Brain pericyte (primary cell): ENCODE measurements around the gene HOXC5.

Experiments
- DNase-seq: peaks from one replicate; pipeline ENCODE4 v3.0.0-alpha.2; 2012; ENCODE audit warnings: low read depth, low spot score

Gene HOXC5

DNA sequence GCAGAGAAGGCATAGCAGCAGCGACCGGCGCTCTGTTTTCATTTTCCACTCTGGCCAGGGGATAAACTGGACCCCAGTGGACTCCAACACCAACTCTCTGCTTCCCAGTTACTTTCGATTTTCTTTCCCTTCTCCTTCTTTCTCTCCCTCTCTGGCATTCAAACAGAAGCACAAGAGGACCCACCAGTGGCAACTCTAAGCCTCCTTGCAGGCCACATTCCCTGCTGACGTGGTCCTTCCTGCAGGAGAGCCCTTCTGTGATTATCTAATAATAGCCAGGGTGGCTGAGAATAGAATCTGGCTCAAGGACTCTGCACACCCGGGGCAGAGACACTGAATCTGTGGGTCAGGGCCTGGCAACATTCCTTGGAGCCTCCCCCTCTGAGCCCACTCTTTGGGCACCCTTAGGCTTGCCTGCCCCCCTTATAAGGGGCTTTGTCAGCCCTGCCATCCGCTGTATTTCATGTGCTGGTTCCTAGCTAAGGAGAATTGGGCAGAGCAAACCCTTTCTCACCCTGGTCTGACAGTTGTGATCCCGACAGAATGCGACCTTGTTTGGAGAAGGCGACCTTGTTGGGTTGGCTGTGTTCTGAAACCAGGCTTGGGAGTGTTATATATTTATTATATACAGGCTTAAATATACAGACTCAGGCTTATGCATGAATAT lies 12.8 kb upstream of the HOXC5 start:
- no peak for DNase-seq

DNA sequence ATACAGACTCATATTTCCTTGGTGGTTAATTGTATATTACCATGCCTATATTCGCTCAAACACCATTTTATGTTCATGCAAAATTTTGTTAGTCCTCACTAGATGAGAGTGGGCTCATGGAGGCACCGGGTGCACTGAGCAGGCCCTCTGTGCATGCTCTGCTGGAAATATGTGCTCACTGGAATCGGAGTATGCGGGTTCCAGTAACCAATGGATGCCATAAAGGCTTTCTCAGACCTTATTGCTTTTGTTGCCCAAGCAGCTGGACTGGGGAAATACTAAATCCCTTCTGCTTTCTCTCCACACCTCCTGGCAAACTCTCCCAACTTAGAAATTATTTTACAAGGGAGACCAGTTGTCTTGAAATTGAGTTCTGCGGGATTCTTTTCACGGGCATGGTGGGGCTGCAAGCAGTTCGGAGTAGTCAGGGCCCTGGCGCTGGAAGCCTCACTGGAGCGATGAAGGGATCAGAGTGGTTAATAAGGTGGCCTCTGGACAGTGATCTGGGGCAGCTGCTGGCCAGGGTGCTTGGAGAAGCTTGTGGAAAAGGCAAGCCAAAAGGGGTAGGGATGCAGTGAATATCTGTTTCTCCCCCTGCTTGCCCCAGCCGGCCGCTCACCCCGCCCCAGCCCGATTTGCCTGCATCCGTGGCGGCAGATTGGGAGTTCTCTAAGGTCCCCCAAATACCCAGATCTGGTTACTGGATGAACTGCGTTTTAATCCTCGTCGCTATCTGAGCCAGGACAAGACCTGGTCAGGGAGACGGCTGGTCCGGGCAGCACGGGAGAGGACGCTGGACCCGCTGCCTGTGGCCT lies 12.1 kb upstream of the HOXC5 start:
- no peak for DNase-seq

DNA sequence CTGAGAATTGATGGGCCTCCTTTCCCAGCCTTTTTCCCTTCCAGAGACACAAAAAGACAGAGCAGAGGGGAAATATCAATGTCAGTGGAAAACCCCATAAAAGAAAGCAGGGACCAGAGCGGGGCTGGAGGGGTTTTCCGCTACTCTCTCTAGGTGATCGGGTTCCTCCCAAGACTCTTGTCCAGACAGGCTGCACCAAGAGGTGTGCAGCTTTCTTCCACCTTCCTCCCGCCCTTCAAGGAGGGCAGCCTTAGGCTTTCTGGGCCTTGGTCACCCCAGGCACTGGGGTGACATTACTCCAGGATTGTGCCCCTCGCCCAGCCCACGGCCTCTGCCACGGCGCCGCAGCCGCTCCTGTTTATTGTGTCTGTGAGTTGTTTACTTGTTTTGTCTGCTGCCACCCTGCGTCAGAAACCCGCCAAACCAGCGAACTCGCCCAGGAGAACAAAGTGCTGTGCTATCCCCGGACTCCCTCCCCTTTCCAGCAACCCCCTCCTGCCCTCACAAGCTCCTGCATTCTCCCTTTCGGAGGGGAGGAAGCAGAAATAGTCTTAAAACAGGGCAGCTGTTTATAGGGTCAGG lies 11.3 kb upstream of the HOXC5 start:
- DNase-seq = no peak

DNA sequence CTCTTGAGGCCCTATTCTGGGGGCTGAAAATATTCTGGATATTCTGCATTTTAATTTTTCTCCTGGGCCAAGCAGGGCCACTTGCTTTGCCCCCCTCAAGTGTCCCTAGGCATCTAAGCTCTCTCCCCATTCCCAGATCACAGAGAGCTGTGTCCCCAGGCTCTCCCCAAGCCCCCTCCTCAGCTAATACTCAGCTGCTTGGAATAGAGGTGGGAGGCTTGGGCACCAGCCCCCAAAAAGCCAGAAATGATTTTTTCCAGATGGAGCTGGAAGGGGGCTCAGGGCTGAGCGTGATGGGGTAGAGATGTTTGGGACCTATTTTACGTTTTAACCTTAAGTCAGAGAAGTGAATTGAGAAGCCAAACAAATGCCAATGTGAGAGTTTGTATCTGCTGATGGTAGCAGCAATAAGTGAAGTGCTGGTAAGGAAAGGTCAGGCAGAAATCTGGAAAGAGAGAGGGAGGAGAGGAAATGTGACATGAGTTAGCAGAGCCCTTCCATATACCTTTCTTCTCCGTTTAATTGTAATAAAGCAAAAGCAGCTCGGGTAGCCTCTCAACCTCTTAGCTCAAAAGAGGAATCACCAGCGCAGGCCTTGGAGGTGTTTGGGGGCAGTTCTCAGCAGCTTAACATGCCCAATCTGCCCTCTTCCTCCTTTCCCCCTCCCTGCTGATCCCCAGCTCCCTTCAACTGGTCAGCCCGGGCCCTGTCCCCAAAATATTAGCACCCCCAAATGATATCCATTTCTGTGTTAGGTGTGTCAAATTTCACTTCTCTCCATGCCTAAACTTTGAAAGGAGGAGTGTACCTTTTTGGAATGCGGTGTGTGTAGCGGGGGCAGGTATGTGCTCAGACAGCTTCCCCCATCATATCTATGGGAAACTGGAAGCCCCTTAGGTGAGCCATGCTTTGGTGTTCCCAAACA lies 9.6 kb upstream of the HOXC5 start:
- no peak for DNase-seq

DNA sequence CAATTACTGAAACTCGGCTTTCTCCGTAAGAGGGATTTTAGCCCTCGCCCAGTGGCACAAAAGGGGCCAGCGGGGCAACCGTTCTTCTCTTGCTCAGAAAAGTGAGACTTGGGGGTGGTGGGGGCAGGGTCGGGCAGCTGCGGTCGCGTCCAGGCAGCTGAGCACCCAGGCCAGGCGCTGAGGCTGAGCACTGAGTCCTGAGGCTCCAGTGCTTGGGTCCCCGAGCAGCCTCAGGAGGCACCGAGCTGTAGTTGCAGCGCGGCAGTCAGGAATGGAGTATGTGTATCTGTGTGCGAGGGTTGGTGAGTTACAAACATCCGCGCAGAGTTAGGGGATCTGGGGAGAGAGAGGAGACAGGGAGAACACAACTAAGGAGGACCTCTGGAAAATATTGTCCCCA lies 8.7 kb upstream of the HOXC5 start:
- DNase-seq = no peak

DNA sequence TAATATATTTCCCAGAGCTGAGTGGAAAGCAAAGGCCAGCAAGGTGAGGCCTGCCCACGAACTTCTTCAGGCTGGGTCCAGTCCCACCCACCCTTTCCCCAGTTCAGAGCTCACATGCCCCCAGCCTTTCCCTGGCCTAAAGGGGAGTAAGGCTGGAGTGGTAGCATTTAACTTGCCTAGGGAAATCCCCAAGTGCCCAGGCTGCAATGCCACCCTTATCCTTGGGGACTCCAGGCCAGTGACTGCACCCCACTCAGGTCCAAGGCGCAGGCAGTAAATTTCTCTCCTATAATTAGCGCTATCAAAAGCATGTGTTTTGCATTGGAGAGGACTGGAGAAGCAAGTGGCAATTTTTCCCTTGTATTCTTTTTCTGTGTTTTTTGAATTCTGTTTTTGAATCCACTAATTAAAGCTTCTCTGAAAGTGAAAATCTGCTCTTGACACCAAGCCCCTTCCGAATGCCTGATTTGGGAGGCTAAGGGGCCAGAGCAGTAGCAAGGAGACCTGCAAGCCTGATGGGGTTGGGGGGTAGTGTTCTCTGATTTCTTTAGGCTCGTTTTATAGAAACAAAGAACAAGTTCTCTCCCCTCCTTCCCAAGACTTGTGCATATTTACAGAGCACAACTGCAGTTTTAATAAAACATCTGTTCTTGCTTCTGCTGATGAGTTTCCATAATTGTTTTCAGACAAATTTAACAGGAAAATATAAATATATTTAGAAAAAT lies 8.1 kb upstream of the HOXC5 start:
- no peak for DNase-seq

DNA sequence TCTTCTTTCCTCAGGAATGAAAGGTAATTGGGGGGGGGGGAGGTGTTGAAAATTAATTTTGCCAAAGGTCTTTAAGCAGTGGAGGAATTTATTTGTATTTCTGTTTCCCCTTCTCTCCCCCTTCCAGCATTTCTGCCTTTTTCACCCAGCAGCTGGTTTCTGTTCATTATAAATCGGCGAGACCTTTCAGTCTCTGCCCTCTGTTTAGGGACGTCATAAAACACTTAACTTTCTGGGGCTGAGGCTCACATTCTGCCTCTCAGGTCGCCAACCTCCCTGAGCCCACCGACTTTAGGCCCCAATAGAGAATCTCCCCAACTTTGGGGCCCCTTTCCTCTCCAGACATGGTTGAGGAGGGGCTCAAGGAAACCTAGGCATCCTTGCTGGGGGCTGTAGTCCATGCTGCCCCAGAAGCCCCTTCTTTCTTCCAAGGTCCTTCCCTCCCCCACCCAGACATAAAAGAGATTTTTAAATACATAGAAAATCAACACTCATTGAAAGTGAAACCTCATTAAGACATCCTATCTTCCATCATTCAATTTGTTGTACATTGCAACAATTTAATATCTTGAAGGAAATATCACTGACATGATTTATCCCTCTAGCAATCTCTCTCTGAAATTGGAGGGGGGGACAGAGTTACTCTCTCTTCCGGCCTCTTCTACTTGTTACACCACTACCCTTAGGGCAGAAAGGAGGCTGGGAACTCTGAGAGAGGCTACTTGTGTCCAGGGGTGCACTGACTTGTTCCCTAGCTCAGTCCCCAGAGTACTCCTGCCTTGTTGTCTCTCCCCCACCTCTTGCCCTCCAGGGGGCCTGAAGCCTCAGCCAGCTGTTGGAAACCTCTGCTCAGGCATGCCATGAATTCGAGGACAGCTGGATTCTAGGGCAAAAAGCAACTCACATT lies 7.1 kb upstream of the HOXC5 start:
- no peak for DNase-seq

DNA sequence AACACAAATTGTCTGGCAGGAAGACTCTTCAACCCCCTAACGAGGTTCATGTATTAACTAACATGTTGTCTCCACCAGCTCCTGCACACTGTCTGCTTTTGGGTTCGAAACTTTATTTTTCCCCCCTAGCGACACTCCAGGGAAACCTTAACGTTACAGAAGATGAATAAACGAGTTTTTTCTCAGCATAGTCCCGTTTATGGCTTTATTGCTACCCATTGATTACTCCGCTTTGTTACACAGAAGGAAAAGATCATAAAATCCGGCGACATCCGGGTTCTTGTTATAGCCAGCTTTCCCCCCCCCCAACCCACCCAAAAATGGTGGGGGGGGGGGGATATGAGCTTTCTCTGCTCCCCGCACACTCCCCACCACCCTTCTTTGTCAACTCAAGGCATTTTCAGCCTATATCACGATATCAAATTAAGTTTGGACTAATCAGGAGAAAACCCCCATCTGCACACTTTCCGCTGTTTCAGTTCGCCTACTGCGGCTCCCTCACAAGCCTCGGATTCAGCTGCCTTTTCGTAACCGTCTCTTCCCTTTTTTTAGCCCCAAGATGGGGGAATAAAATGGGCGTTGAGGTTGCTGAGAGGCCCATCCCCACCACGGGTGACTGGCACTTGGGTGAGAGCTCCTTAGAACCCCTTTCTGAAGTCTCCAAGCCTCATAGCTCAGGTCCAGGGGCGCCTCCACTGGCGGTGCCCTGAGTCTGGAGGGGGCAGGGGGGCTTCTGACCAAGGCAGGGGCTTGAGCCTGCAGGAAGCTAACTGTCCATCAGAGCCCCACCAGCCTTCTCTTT lies 6.0 kb upstream of the HOXC5 start:
- DNase-seq = no peak

DNA sequence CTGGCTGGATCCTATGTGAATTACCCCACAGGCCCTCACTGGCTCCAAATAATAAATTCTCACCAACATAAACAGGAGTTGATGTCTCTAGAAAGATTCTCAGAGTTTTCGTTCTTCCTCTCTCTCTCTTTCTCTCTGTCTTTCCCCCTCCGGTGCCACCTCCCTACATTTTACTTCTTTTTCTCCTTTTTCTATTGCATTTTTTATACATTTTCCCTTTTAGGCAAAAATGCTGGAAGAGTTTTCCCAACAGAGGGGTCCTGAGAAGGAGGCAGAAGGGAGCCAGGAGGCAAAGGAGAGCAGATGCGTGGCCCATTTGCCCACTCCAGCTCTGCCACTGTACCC lies 5.4 kb upstream of the HOXC5 start:
- no peak for DNase-seq

DNA sequence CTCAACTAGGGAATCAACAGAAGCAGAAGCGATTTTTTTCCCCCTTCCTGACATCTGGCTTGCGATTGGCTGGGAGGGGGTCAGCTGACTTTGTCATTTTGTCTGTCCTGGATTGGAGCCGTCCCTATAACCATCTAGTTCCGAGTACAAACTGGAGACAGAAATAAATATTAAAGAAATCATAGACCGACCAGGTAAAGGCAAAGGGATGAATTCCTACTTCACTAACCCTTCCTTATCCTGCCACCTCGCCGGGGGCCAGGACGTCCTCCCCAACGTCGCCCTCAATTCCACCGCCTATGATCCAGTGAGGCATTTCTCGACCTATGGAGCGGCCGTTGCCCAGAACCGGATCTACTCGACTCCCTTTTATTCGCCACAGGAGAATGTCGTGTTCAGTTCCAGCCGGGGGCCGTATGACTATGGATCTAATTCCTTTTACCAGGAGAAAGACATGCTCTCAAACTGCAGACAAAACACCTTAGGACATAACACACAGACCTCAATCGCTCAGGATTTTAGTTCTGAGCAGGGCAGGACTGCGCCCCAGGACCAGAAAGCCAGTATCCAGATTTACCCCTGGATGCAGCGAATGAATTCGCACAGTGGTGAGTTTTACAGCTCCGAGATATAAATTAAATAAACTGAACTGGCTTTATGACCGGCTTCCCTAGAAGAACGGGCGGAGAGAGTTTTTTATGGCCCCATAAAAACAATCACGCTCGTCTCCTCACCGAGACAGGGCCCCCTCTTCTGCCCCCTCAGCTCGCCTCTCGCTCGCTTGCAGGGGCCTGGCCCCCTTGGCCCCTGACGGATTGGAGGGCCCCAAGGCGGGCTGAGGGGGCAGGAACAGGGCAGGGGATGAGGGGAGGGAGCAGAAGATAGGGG lies 4.3 kb upstream of the HOXC5 start, which contains the start of gene HOXC6:
Gene HOXC6, plus strand, starts transcription at position 127 of the 888 bp plus-strand sequence. Its CDS starts 82 bp downstream, at position 209.
- no peak for DNase-seq

DNA sequence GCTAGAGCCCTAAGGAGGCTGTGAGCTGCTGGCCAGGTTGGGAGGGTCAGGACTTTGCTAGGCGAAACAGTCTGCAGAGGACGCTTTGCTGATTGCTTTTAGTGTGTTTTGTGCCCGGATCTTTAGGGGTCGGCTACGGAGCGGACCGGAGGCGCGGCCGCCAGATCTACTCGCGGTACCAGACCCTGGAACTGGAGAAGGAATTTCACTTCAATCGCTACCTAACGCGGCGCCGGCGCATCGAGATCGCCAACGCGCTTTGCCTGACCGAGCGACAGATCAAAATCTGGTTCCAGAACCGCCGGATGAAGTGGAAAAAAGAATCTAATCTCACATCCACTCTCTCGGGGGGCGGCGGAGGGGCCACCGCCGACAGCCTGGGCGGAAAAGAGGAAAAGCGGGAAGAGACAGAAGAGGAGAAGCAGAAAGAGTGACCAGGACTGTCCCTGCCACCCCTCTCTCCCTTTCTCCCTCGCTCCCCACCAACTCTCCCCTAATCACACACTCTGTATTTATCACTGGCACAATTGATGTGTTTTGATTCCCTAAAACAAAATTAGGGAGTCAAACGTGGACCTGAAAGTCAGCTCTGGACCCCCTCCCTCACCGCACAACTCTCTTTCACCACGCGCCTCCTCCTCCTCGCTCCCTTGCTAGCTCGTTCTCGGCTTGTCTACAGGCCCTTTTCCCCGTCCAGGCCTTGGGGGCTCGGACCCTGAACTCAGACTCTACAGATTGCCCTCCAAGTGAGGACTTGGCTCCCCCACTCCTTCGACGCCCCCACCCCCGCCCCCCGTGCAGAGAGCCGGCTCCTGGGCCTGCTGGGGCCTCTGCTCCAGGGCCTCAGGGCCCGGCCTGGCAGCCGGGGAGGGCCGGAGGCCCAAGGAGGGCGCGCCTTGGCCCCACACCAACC lies 3.1 kb upstream of the HOXC5 start:
- no peak for DNase-seq

DNA sequence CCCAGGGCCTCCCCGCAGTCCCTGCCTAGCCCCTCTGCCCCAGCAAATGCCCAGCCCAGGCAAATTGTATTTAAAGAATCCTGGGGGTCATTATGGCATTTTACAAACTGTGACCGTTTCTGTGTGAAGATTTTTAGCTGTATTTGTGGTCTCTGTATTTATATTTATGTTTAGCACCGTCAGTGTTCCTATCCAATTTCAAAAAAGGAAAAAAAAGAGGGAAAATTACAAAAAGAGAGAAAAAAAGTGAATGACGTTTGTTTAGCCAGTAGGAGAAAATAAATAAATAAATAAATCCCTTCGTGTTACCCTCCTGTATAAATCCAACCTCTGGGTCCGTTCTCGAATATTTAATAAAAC lies 2.4 kb upstream of the HOXC5 start:
- DNase-seq = no peak

DNA sequence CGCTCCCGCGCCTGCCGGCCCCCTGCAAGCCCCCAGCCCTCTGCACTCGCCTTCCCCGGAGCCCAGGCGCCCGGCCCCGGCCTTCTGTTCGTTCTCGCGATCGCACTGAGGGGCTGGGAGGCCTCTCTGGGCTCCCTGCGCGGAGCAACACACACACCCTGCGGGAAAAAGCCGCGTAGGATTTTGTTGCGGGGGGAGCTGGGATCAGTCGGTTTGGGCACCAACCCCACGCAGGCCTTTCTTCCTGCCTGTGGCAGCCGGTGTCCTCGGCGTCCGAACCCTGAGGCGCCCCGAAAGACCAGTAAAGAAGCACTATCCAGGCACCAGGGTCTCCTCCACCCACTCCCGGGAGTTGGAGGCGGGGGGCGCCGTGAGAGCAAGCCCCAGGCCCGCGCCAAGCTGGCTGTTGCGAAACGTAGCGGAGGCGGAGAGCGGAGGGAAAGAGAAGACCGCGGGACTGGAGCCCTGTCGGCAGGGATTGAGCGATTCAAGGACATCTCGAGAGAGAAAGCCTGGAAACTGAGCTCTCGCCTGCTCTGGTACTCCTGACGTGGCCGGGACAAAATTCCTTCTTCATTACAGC lies 1.9 kb upstream of the HOXC5 start:
- no peak for DNase-seq

DNA sequence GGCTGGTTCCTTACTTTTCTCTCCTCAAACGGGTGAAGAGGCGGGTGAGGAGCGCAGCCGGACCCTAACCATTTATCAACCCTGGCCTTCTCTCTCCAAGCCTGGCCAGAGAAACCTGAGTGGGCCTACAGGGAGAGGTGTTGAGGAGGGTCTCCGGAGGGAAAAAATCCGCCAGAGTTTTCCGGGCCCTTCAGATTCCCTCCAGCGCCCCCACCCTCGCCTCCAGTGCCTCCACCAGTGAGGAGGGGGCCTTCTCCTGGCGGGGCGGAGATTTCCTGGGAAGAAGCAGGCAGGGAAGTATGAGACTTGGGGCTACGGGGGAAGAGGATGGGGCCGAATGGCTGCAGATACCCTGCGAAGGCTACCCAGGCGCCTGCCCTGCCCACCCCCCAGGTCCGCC lies 1.4 kb upstream of the HOXC5 start:
- no peak for DNase-seq

DNA sequence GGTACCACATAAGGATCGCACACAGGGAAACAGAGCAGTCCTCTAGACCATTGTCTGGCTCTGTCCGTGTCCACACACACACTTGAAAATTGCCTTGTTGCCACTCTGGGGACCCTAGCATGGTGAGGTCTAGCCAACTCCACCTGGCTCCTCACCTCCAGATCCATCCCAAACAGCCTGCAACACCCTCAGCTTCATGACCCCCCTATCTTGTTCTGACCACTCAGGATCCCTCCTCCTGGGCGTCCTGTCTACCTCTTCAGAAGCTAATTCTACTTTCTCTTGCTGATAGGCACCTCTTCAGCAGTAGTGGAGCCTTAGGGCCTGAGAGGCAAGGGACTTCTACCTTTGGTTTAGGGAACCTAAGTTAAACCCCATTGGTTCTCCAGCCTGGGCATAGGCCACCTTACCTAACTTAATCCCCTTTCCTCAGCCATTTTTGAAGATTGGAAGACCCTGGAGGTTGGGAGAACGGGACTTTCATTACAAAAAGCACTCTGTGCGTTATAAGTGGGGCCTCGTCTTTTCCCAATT lies 697 bp upstream of the HOXC5 start:
- no peak for DNase-seq

DNA sequence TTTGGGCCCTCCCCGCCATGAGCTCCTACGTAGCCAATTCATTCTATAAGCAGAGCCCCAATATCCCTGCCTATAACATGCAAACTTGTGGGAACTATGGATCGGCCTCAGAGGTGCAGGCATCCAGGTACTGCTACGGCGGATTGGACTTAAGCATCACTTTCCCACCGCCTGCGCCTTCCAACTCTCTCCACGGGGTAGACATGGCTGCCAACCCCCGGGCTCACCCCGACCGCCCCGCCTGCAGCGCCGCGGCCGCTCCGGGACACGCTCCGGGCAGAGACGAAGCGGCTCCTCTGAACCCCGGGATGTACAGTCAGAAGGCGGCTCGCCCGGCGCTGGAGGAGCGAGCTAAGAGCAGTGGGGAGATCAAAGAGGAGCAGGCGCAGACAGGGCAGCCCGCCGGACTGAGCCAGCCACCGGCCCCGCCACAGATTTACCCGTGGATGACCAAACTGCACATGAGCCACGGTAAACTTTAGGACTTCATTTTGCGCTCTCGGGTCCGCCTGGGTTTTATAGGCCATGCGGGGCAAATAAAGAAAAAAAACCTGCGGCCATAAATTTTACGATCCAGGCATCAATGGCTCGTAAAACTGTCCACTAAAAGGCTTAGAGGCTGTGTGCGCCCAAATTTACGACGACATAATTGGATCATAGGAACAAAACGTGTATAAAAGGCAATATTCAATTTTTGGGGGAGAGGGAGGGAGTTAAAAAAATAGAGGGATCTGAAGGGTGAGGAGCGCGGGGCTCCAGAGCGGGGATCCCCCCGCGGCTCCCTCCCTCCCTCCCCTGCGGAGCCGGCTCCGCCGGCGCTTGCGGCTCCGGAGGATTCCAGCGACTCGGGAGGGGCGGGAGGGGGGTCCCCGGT lies 493 bp downstream of the HOXC5 start:
- no peak for DNase-seq
